NCI-H146 (cell line): ENCODE measurements around the gene PEAK1.

Source experiments
- DNase-seq: peaks from one replicate; lab custom pipeline; 2025; lab: John Stamatoyannopoulos, UW

PEAK1 gene

GRCh38 chr15:77126529-77127326 is 293.2 kb downstream of the PEAK1 start:
- no peak for DNase-seq

GRCh38 chr15:77123854-77124253 is 296.1 kb downstream of the PEAK1 start:
- no peak for DNase-seq

GRCh38 chr15:77122576-77122975 is 297.3 kb downstream of the PEAK1 start:
- DNase-seq, result no peak

GRCh38 chr15:77121599-77121998 is 298.3 kb downstream of the PEAK1 start:
- no peak for DNase-seq

GRCh38 chr15:77120576-77120975 is 299.3 kb downstream of the PEAK1 start:
- no peak for DNase-seq

GRCh38 chr15:77119446-77119845 is 300.5 kb downstream of the PEAK1 start:
- DNase-seq, result no peak

- peak; percentile 52 for DNase-seq
Measured at GRCh38 chr15:77118882-77119321, 301.0 kb downstream of the PEAK1 start.

GRCh38 chr15:77115179-77115578 is 304.7 kb downstream of the PEAK1 start:
- DNase-seq, result no peak

- no peak for DNase-seq
Measured at GRCh38 chr15:77112838-77113504, 306.9 kb downstream of the PEAK1 start.

GRCh38 chr15:77111789-77112188 is 308.1 kb downstream of the PEAK1 start:
- DNase-seq, result no peak

GRCh38 chr15:77107531-77108355 is 312.2 kb downstream of the PEAK1 start:
- DNase-seq, result peak; percentile 49

GRCh38 chr15:77107068-77107467 is 312.8 kb downstream of the PEAK1 start:
- no peak for DNase-seq

GRCh38 chr15:77104155-77104554 is 315.7 kb downstream of the PEAK1 start:
- no peak for DNase-seq

GRCh38 chr15:77099741-77100463 is 320.0 kb downstream of the PEAK1 start:
- DNase-seq, result no peak

- DNase-seq, result no peak
Measured at GRCh38 chr15:77098572-77098971, 321.3 kb downstream of the PEAK1 start.

GRCh38 chr15:77097921-77098320 is 322.0 kb downstream of the PEAK1 start:
- DNase-seq, result no peak

GRCh38 chr15:77097248-77097721 is 322.6 kb downstream of the PEAK1 start:
- DNase-seq, result no peak

GRCh38 chr15:77096541-77096940 is 323.4 kb downstream of the PEAK1 start:
- DNase-seq, result no peak

GRCh38 chr15:77096138-77096537 is 323.8 kb downstream of the PEAK1 start:
- no peak for DNase-seq

- DNase-seq, result no peak
Measured at GRCh38 chr15:77094397-77095030, 325.4 kb downstream of the PEAK1 start.

- no peak for DNase-seq
Measured at GRCh38 chr15:77093436-77093835, 326.5 kb downstream of the PEAK1 start.
